ENCODE measurements around the gene USE1. TPM values are rescaled to one million over a fixed set of nuclear protein-coding genes. Genes with fewer than 3 reads are reported as not detected.
"Not testable (repeated sequence)": the region's sequence is repeated elsewhere in the genome, so short reads cannot be mapped to it uniquely, and the experiment has no call there.

USE1 gene
- total RNA-seq, 1 donor from 2014 or later: 32.0 TPM

GRCh38 chr19:17185590-17185989 lies 29.6 kb upstream of the USE1 start:
- no peaks in the 10 kb centered on the region for H3K9me3 ChIP-seq
- peaks cover 97% of the 10 kb centered on the region for H3K36me3 ChIP-seq
- DNase-seq (no peak), ATAC-seq (no peak)
- intact Hi-C loops (cut with DNase I): no loop called here
- no peak overlapping the region for H3K27ac ChIP-seq
- H3K27me3 ChIP-seq (ENCODE audit: low read depth): no peaks in the 10 kb centered on the region
- TF ChIP-seq CTCF (IDR thresholded peaks at IDR 0.05): no peak
- no peak overlapping the region for H3K4me3 ChIP-seq
- peaks cover 8% of the 10 kb centered on the region for H3K4me1 ChIP-seq

GRCh38 chr19:17191736-17192135 lies 23.4 kb upstream of the USE1 start:
- DNase-seq; intact Hi-C loops (cut with DNase I); ATAC-seq; H3K4me3 ChIP-seq; H3K9me3 ChIP-seq; H3K27ac ChIP-seq; H3K27me3 ChIP-seq (ENCODE audit: low read depth); H3K4me1 ChIP-seq: not testable (repeated sequence)
- H3K36me3 ChIP-seq: peaks cover 97% of the 10 kb centered on the region

GRCh38 chr19:17192751-17193150 lies 22.4 kb upstream of the USE1 start:
- Histone ChIP-seq H3K36me3 (peaks cover 96% of the 10 kb centered on the region), H3K27ac (no peak overlapping the region), H3K9me3 (no peaks in the 10 kb centered on the region), H3K4me1 (no peaks in the 10 kb centered on the region), H3K4me3 (no peak overlapping the region), H3K27me3 (ENCODE audit: low read depth) (no peaks in the 10 kb centered on the region)
- ATAC-seq (no peak), DNase-seq (no peak)
- intact Hi-C loops (cut with DNase I): no loop called here
- TF ChIP-seq CTCF (IDR thresholded peaks at IDR 0.05): no peak

GRCh38 chr19:17194608-17195007 lies 20.5 kb upstream of the USE1 start:
- intact Hi-C loops (cut with DNase I): no loop called here
- Histone ChIP-seq H3K27ac (no peak overlapping the region), H3K4me1 (no peaks in the 10 kb centered on the region), H3K27me3 (ENCODE audit: low read depth) (no peaks in the 10 kb centered on the region), H3K9me3 (no peaks in the 10 kb centered on the region), H3K36me3 (peaks cover 96% of the 10 kb centered on the region), H3K4me3 (no peak overlapping the region)
- no peak for TF ChIP-seq CTCF (IDR thresholded peaks at IDR 0.05)
- ATAC-seq (no peak), DNase-seq (no peak)

GRCh38 chr19:17195106-17195505 lies 20.1 kb upstream of the USE1 start:
- ATAC-seq: peak in 1 of 2 donors; percentile 12
- no peak overlapping the region for H3K4me3 ChIP-seq
- no peaks in the 10 kb centered on the region for H3K4me1 ChIP-seq
- H3K9me3 ChIP-seq: no peaks in the 10 kb centered on the region
- no peak for DNase-seq
- H3K36me3 ChIP-seq: peaks cover 96% of the 10 kb centered on the region
- H3K27me3 ChIP-seq (ENCODE audit: low read depth): no peaks in the 10 kb centered on the region
- TF ChIP-seq CTCF (IDR thresholded peaks at IDR 0.05): no peak
- no peak overlapping the region for H3K27ac ChIP-seq
- intact Hi-C loops (cut with DNase I): no loop called here

- TF ChIP-seq CTCF (IDR thresholded peaks at IDR 0.05): no peak
- H3K36me3 ChIP-seq: peaks cover 96% of the 10 kb centered on the region
- no peak overlapping the region for H3K27ac ChIP-seq
- ATAC-seq (no peak), DNase-seq (no peak)
- H3K9me3 ChIP-seq: no peaks in the 10 kb centered on the region
- H3K4me3 ChIP-seq: no peak overlapping the region
- no peaks in the 10 kb centered on the region for H3K4me1 ChIP-seq
- intact Hi-C loops (cut with DNase I): no loop called here
- no peaks in the 10 kb centered on the region for H3K27me3 ChIP-seq (ENCODE audit: low read depth)
Measured at GRCh38 chr19:17196610-17197009, 18.5 kb upstream of the USE1 start.

All from lower lobe of right lung (tissue), 2 donors.